Measurements from ENCODE around the gene NPRL2. TPM values are rescaled to one million over a fixed set of nuclear protein-coding genes. Genes with fewer than 3 reads are reported as not detected.
A peak's percentile ranks its signal among the peaks of the same experiment; 100 is the strongest.

Gene NPRL2
- polyA plus RNA-seq, 1 donor from 2014 or later, result 30.4 TPM

DNA sequence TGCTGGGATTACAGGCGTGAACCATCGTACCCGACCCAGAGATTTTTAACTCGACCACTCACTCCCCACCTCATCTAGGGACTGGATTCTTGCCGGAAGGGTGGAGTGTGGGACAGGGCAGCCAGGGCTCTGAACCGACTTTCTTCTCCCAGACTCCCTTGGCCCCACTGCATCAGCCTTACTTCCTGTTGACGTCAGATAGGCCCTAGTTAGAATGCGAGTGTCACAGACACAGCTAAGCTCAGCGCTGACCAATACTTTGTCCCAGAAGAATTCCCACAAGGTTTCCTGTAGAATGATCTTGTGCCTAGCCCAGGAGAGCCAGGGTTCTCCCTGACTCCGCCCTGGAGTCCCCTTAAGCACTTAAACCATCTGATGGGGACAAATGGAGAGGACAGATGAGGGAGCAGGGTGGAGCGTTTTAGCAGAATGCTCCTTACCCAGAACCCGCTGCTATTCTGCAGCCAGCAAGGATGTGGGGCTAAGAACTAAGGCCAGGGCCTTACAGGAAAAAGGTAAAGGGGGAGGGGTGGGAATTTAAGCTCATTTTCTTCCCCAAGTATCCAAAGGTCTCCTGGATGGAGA, 16.7 kb downstream of the NPRL2 start:
- peak overlapping the region; percentile 16 to 77 (median 65) for H3K27ac Mint-ChIP-seq
- peak overlapping the region in 2 of 4 donors; percentile 50 to 73 for H3K4me3 Mint-ChIP-seq
- H3K36me3 Mint-ChIP-seq, result peaks cover 2% of the 10 kb centered on the region
- no peaks in the 10 kb centered on the region for H3K9me3 Mint-ChIP-seq
- H3K4me1 Mint-ChIP-seq, result peaks cover 10 to 33% (median 17%) of the 10 kb centered on the region in 3 donors
- H3K27me3 Mint-ChIP-seq, result no peaks in the 10 kb centered on the region

DNA sequence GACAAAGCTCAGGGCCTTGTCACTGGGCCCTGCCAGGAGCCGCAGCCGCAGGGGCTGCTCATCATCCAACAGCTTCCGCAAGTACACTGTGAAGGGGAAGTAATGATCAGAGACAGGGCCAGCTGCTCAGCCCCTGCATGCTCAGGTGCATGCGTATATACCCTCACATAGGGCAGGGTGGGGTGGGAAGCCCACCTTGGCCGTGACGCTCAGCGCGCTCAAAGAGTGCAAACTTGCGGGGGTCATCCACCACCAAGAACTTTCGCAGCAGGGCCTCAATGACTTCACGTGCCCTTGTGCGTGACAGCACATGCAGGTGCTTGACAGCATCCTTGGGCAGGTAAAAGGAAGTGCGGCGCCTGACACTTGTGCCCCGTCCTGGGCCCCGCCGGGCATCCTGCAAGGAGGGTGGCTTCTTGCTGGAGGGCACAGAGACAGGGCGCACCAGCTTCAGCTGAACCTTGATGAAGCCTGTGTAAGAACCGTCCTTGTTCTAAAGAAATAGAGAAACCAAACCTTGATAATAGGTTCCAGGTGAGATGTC, 19.1 kb downstream of the NPRL2 start:
- peak overlapping the region in 3 of 4 donors; percentile 4 to 69 (median 21) for H3K4me3 Mint-ChIP-seq
- H3K9me3 Mint-ChIP-seq, result no peaks in the 10 kb centered on the region
- peaks cover 16 to 27% (median 21%) of the 10 kb centered on the region in 3 donors for H3K4me1 Mint-ChIP-seq
- no peak overlapping the region for H3K27ac Mint-ChIP-seq
- H3K27me3 Mint-ChIP-seq, result no peaks in the 10 kb centered on the region
- H3K36me3 Mint-ChIP-seq, result peaks cover 2% of the 10 kb centered on the region

DNA sequence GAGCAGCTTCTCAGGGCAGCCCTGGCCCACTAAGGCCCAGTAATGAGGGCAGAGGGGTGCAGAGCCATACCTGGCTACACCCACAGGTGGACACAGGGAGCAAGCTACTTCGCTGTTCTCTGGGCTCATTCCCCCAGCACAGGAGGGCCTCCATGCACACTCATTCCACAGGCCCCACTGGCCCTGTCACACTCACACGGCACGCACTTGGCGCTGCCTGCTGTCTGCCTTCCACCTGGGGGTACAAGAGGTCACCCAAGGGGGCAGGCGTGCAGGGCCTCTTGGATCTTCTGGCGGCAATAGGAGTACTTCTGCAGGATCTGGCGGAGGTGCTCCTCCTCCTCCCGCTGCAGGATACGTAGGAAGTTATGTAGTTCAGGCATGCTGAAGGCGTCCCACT, 20.2 kb downstream of the NPRL2 start:
- peaks cover 2% of the 10 kb centered on the region for H3K36me3 Mint-ChIP-seq
- H3K4me1 Mint-ChIP-seq, result peaks cover 15 to 17% (median 17%) of the 10 kb centered on the region in 3 donors
- peak overlapping the region in 2 of 4 donors; percentile 28 to 69 for H3K4me3 Mint-ChIP-seq
- no peaks in the 10 kb centered on the region for H3K27me3 Mint-ChIP-seq
- H3K27ac Mint-ChIP-seq, result peak overlapping the region in 1 of 3 donors; percentile 82
- no peaks in the 10 kb centered on the region for H3K9me3 Mint-ChIP-seq

DNA sequence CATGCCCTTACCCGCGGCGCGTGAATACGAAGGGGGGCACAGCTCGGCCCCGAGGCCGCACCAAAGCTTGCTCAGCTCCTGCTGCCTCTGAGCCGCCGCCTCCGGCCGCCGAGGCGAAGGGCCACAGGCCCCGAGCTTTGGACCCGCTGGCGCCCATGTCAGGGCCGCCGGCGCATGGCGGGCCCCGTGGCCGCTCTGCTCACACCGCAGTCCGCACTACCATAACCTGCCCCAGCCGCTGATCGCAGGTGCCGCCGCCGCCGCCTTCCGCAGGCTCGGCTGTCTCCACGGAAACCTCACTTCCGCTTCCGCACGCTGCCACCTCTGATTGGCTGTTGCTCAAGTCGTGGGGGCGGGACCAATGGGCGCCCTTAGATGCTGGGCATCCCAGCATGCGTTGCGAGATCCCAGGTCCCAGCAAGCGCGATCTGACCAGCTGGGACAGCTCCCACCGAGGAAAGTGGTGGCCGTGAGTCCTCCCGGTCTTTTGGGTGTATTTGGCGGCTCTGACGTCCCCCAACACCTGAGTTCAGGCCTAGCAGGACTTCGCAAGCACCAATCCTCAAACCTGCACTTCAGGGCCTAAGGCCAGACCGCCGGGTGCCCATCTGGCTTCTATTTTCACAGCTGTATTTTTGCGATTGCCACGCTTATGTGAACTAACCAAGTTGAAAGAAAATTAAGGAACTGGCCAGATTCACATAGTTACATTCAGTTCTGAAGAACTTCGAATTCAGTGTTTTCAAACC, 22.5 kb downstream of the NPRL2 start, which contains the start of gene TUSC2:
Gene TUSC2 (minus strand): TSS at position 281 of the 749 bp plus-strand sequence. CDS start 124 bp downstream, at position 157.
- Mint-ChIP-seq H3K27ac (peak within 1 kb of the TSS; percentile 94 to 98 (median 96)), H3K36me3 (no peaks in the 10 kb centered on the region), H3K4me3 (peak within 1 kb of the TSS; percentile 90 to 96 (median 92)), H3K9me3 (no peaks in the 10 kb centered on the region), H3K27me3 (no peaks in the 10 kb centered on the region), H3K4me1 (peaks cover 6 to 19% (median 17%) of the 10 kb centered on the region in 3 donors)

DNA sequence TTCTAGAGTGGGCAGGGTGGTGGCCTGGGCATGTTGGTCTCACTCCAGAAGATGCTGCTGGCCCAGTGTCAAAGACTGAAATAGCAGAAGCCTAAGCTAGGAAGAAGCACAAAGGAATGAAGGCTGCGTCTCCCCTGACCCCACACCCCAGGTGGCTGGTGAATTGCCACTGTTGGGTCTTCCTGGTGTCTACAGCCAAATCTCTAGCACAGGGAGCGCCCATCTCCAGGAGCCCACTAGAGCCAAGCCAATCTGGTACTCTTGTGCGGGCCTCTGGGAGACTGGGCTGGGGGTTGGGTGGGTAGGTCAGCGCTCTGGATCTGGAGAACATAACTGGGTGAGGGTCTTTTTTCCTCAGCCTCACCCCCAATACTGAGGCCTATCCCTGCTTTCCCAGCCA, 23.4 kb downstream of the NPRL2 start:
- peaks cover 11 to 19% (median 17%) of the 10 kb centered on the region in 3 donors for H3K4me1 Mint-ChIP-seq
- no peaks in the 10 kb centered on the region for H3K36me3 Mint-ChIP-seq
- no peaks in the 10 kb centered on the region for H3K27me3 Mint-ChIP-seq
- no peaks in the 10 kb centered on the region for H3K9me3 Mint-ChIP-seq
- H3K27ac Mint-ChIP-seq, result peak overlapping the region in 2 of 3 donors; percentile 71 to 96
- H3K4me3 Mint-ChIP-seq, result peak overlapping the region; percentile 90 to 96 (median 92)

DNA sequence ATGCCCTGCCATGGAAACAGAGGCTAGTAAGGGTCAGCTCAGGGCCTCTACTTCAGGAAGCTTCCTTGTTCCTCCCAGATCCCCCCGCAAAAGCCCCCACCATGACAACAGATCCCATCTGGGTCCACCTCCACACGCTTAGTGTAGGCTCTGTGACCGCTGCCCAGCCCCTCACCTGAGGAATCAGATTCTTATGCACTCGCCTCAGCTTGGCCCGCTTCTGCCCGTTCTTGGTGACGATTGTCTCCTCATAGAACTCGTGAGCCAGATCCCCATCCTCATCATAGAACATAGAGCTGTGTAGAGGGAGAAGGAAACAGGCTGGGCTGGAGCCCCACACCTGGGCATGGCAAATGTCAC, 24.4 kb downstream of the NPRL2 start:
- Mint-ChIP-seq H3K4me3 (peak overlapping the region in 2 of 4 donors; percentile 81 to 92), H3K4me1 (peaks cover 11 to 19% (median 17%) of the 10 kb centered on the region in 3 donors), H3K36me3 (no peaks in the 10 kb centered on the region), H3K27me3 (no peaks in the 10 kb centered on the region), H3K27ac (no peak overlapping the region), H3K9me3 (no peaks in the 10 kb centered on the region)

DNA sequence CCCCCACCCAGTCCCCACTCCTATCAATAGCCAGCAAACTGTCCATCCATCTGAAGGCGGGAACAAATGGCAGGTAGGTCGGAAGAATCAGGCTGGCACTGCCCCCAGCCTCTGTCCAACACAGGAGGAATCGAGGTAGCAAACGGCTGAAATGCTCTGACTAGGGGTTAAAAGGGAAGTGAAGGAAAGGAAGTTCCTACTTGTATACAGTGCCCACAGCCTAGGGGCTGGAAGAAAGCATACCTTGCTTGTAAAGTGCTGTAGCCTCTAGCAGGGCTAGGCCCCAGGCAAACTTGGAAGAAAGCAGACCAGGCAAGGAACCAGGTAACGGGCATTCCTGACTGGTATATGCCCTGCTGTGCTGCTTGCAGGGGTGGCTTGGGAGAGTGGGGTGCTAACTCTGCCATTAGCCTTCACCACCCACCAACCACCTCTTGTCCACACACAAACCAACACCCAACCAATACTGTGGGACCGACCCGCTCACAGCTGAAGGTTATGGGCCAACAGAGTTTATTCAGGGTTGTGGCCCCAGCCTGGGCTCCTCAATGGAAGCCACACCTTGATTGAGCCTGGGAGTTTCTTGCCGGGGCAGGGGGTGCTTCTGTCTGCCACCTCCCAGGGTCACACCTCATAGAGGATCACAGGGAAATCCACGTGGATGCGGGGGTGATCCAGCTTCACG, 24.9 kb downstream of the NPRL2 start:
- no peaks in the 10 kb centered on the region for H3K36me3 Mint-ChIP-seq
- no peaks in the 10 kb centered on the region for H3K9me3 Mint-ChIP-seq
- no peaks in the 10 kb centered on the region for H3K27me3 Mint-ChIP-seq
- peaks cover 11 to 19% (median 19%) of the 10 kb centered on the region in 3 donors for H3K4me1 Mint-ChIP-seq
- H3K4me3 Mint-ChIP-seq, result peak overlapping the region in 2 of 4 donors; percentile 41 to 92
- no peak overlapping the region for H3K27ac Mint-ChIP-seq

DNA sequence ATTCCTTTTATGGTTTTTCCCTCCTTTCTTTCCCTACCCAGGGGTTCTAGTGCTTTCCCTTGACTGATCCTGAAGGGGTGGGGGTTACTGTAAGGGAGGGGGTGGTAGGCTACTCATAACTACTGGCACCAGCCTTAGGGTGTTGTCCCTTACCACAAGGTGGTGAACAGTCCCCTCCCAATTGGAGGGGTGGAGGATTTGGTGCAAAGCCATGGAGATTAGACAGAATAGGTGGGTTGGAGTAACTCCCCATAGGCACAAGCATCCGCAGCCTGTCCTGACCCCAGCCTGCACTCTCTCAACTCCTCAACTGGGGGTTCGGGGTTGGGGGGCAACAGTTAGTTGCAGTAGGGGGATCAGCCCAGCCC, 25.5 kb downstream of the NPRL2 start:
- H3K27me3 Mint-ChIP-seq, result no peaks in the 10 kb centered on the region
- peak overlapping the region in 1 of 3 donors; percentile 86 for H3K27ac Mint-ChIP-seq
- no peaks in the 10 kb centered on the region for H3K36me3 Mint-ChIP-seq
- H3K9me3 Mint-ChIP-seq, result no peaks in the 10 kb centered on the region
- peak overlapping the region in 2 of 4 donors; percentile 27 to 92 for H3K4me3 Mint-ChIP-seq
- peaks cover 14 to 23% (median 22%) of the 10 kb centered on the region in 3 donors for H3K4me1 Mint-ChIP-seq

DNA sequence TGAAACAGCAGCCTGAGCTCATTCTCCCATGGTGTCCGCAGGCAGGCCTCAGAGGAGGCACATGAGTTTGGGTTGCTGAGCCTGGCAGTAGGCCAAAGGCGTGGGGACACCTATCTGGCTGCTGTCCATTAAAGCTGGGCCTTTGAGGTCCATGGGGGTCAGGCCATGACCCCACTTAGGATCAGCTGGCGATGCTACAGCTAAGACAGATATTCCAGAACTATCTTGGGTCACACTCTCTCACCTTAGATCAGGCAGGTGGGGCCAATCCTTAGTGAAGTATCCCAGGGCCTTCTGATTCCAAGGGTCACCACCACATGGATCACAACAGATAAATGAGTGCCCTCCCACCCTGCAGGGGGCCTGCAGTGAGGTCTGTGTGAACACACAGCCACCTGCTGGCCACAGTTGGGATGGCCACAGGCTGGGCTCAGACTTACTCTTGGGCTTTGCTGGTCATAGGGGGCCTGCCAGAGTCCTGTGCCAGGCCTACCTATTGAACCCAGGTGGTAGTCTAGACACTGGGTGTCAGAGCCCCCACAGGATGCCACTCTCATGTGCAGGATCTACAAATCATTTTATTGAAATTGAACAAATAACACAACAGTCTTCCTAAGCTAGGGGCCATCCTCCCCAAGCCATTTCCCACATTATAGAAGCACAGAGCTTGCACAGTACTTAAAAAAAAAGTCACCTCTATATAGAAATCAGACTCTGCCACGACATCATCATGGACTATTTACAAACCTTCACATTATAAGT, 26.0 kb downstream of the NPRL2 start:
- Mint-ChIP-seq H3K4me3 (peak overlapping the region in 3 of 4 donors; percentile 3 to 92 (median 27)), H3K4me1 (peaks cover 17 to 27% (median 26%) of the 10 kb centered on the region in 3 donors), H3K27me3 (no peaks in the 10 kb centered on the region)

DNA sequence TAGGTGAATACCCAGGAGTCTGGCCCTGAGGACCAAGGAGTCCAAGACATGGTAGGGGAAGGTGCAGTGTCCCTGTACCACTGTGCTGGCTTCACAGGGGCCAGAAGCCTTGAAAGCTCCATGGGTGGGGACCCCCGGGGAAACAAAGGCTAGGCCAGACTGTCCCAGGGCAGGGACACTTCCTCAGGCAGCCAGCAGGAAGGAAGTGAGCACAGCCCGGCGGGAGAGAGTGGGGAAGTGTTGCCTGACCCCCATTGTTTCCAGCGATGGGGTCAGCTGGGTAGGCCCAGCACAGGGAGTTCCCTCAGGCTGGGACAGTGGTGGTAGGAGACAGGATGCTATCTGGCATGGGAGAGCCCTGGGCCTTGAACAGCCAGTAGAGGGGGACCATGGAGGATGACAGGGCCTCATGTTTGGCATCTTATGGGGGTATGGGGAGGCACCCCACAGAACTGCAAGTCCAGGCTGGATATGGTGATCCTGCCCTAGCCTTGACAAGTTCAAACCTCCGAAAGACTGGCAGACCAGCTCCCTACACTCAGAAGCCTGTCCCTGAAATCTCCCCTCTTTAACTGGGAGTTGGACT, 26.9 kb downstream of the NPRL2 start:
- Mint-ChIP-seq H3K27me3 (no peaks in the 10 kb centered on the region), H3K9me3 (no peaks in the 10 kb centered on the region), H3K36me3 (no peaks in the 10 kb centered on the region), H3K27ac (peak overlapping the region in 2 of 3 donors; percentile 53 to 89), H3K4me1 (peaks cover 20 to 34% (median 30%) of the 10 kb centered on the region in 3 donors), H3K4me3 (peak overlapping the region in 1 of 4 donors; percentile 92)

More for the DNA sequence above, 26.0 kb downstream of the NPRL2 start:
- no peaks in the 10 kb centered on the region for H3K36me3 Mint-ChIP-seq
- peak overlapping the region in 2 of 3 donors; percentile 63 to 86 for H3K27ac Mint-ChIP-seq
- H3K9me3 Mint-ChIP-seq, result no peaks in the 10 kb centered on the region

DNA sequence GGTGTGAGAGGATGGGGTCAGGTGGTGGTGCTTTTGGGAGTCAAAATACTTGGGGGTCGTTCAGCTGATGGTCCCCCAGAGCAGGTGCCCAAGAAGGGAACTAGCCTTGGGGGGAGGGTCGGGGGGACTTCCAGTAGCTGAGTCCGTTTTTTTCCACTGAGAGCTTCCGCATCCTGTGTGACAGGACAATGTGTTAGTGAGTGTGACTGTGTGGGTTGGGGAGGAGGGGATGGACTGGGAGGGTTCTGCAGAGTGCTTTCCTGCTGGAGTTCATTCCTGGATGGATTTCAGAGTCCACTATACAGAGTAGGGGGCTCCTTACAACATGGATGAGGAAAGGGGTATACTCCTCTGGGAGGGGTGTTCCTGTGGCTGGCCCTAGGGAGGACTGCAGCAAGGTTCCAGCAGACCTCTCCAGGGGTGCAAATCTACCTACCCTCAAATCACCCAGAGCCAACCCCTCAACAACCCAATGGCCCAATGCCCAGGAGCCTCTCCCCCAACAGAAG, 27.4 kb downstream of the NPRL2 start:
- Mint-ChIP-seq H3K4me3 (peak overlapping the region in 2 of 4 donors; percentile 13 to 92), H3K9me3 (no peaks in the 10 kb centered on the region), H3K27me3 (no peaks in the 10 kb centered on the region), H3K4me1 (peaks cover 17 to 34% (median 28%) of the 10 kb centered on the region in 3 donors), H3K27ac (peak overlapping the region in 2 of 3 donors; percentile 53 to 89), H3K36me3 (no peaks in the 10 kb centered on the region)

DNA sequence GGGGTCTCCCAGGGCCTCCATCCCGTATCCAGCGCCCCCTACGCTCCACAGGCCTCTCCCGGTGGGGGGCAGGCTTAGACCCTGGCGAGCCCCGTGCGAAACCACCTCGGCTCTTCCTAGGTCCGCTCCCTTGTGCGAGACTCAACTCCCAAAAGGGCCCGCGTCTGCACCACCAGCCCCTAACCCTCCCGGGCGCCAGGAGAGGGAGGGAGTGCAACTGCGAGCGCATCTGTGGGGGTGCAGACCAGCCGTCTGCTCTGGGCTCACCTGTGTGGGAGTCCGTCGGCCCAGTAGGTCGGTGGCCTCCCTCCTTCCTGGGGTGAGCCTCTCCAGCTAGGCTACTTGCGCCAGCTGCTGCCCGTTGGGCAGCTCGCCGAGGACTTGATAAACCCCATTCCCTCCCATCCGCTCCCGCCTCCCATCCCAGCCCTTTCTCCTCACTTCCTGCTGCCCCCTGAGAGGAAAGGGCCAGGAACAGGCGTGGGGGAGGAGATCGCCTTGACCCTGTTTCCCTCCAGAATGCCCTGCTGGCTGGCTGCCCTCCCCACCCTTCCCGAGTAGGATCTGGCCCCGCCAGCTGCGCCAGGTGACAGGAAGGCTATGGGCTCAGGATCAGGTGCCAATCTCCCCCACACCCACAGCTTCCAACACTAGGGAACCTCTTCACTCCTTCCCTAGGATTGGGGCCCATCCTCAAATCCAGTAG, 28.0 kb downstream of the NPRL2 start, which contains the start of gene HYAL2:
Gene HYAL2 (minus strand): TSS at position 360 of the 706 bp plus-strand sequence. CDS start 2,256 bp downstream, outside the sequence.
- Mint-ChIP-seq H3K27ac (peak within 1 kb of the TSS; percentile 89 to 96 (median 95)), H3K36me3 (no peaks in the 10 kb centered on the region), H3K4me3 (peak within 1 kb of the TSS; percentile 84 to 96 (median 94)), H3K4me1 (peaks cover 15 to 31% (median 26%) of the 10 kb centered on the region in 3 donors), H3K9me3 (no peaks in the 10 kb centered on the region), H3K27me3 (no peaks in the 10 kb centered on the region)

DNA sequence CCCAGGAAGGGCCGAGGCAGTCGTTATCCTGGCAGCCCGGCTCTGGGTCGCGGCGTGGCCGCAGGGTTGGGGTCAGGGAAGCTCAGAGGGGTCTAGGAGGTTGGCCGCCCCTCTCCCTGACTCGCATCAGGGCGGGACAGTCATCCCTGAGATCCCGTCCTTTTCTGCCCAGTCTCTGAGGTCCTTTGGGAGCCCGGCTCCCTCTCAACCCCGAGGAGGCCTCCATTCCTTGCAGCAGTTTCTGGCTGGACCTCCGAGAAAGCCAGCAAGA, 28.5 kb downstream of the NPRL2 start:
- Mint-ChIP-seq H3K9me3 (no peaks in the 10 kb centered on the region), H3K36me3 (no peaks in the 10 kb centered on the region), H3K27me3 (no peaks in the 10 kb centered on the region), H3K4me3 (peak overlapping the region in 3 of 4 donors; percentile 84 to 95 (median 90)), H3K27ac (peak overlapping the region in 2 of 3 donors; percentile 89 to 95), H3K4me1 (peaks cover 16 to 32% (median 25%) of the 10 kb centered on the region in 3 donors)
